Endothelial cell of umbilical vein (primary cell): ENCODE results near the gene PRDM16. TPM values are rescaled to one million over a fixed set of nuclear protein-coding genes. Genes with fewer than 3 reads are reported as not detected.

Source experiments
- BruUV-seq: library from RNA; stranded (reverse); fragments of 400-500 nt; replicated peaks from 2 replicates; lab custom pipeline; 2021; lab: Mats Ljungman, UMichigan
- CTCF ChIA-PET: fragments of 300-600, 350-600 bp; sonication (Branson Sonifier 250); formaldehyde crosslinking; loops from one replicate; lab custom pipeline; 2021; ENCODE audit warnings: antibody characterized with exemption, inconsistent platforms; lab: Charles Lee
- POLR2A ChIA-PET: fragments of 300-600, 350-600 bp; sonication (Branson Sonifier 250); formaldehyde crosslinking; loops from one replicate; lab custom pipeline; 2021; ENCODE audit warnings: antibody characterized with exemption, inconsistent platforms; lab: Charles Lee
- DNase-seq: peaks from one replicate; pipeline ENCODE4 v3.0.0-alpha.2; 2011; ENCODE audit warnings: low read depth, low spot score
- FAIRE-seq: peaks from 2 replicates; lab custom pipeline; 2011; peaks lifted over from hg19 to GRCh38; lab: Jason Lieb, UNC
- H2AFZ ChIP-seq: 2 replicates; pipeline ENCODE4 v1.6.0; 2012; ENCODE audit warnings: low read depth, low read length, control low read depth, inconsistent platforms
- H3K27ac ChIP-seq: 2 replicates; pipeline ENCODE4 v1.5.1; 2011; ENCODE audit warnings: low read depth, mild to moderate bottlenecking, control low read depth, low read length, moderate library complexity; ENCODE audit not compliant: insufficient read depth
- H3K27me3 ChIP-seq, 2 experiments: 2 replicates each; pipeline versions ENCODE4 v1.6.0 to v1.6.1; 2011; ENCODE audit warnings: low read length in 2 of 2, mixed read lengths in 1 of 2; ENCODE audit not compliant: control insufficient read depth in 2 of 2, insufficient read depth in 2 of 2
- H3K36me3 ChIP-seq, 2 experiments: 2 replicates in 1 of 2; 3 replicates in 1 of 2; pipeline ENCODE4 v1.5.1; 2011; ENCODE audit warnings: low read length in 2 of 2, mild to moderate bottlenecking in 1 of 2, moderate library complexity in 1 of 2; ENCODE audit not compliant: control insufficient read depth in 2 of 2, insufficient read depth in 2 of 2; ENCODE audit errors: extremely low read depth in 1 of 2
- H3K4me1 ChIP-seq: 3 replicates; pipeline ENCODE4 v1.5.1; 2011; ENCODE audit warnings: mild to moderate bottlenecking, low read length; ENCODE audit not compliant: control insufficient read depth, insufficient read depth; ENCODE audit errors: extremely low read depth
- H3K4me2 ChIP-seq: 2 replicates; pipeline ENCODE4 v1.6.1; 2011; ENCODE audit warnings: low read length, control low read depth, mixed read lengths; ENCODE audit not compliant: insufficient read depth
- H3K4me3 ChIP-seq, 3 experiments: fragments of 200-600 bp in 1 of 3; sonication (generic), shearing (Covaris generic) in 1 of 3; replicated peaks in 1 of 3; 2 replicates each; pipeline ENCODE4 v1.5.1; 2011 to 2016; ENCODE audit warnings: control low read depth in 3 of 3, low read length in 3 of 3, mild to moderate bottlenecking in 2 of 3, inconsistent platforms in 1 of 3, low read depth in 1 of 3, moderate library complexity in 1 of 3; ENCODE audit not compliant: insufficient read depth in 1 of 3
- H3K79me2 ChIP-seq: 2 replicates; pipeline ENCODE4 v1.6.0; 2012; ENCODE audit warnings: low read length, inconsistent platforms; ENCODE audit not compliant: control insufficient read depth, insufficient read depth
- H3K9ac ChIP-seq: replicated peaks from 2 replicates; pipeline ENCODE3; 2011; ENCODE audit warnings: low read length, control low read depth; ENCODE audit not compliant: insufficient read depth; ENCODE audit errors: extremely low read depth
- H3K9me1 ChIP-seq: replicated peaks from 3 replicates; pipeline ENCODE4 v1.6.0; 2011; ENCODE audit warnings: mild to moderate bottlenecking, low read length; ENCODE audit not compliant: control insufficient read depth, insufficient read depth; ENCODE audit errors: extremely low read depth
- H3K9me3 ChIP-seq: replicated peaks from 2 replicates; pipeline ENCODE4 v1.5.1; 2012; ENCODE audit warnings: low read length, inconsistent platforms; ENCODE audit not compliant: control insufficient read depth, insufficient read depth
- H4K20me1 ChIP-seq: replicated peaks from 2 replicates; pipeline ENCODE3; 2011; ENCODE audit warnings: mild to moderate bottlenecking, low read length; ENCODE audit not compliant: control insufficient read depth, insufficient read depth; ENCODE audit errors: extremely low read depth
- EZH2 ChIP-seq: IDR thresholded peaks from 2 replicates; pipeline ENCODE4 v1.6.1; 2012; ENCODE audit warnings: borderline replicate concordance, low read depth, mild to moderate bottlenecking, moderate library complexity, low read length, inconsistent platforms; ENCODE audit not compliant: severe bottlenecking
- FOS ChIP-seq: IDR thresholded peaks from 2 replicates; pipeline ENCODE4 v1.6.1; 2011; ENCODE audit warnings: mild to moderate bottlenecking, low read length, moderate library complexity, borderline replicate concordance; ENCODE audit not compliant: insufficient read depth
- GATA2 ChIP-seq: IDR thresholded peaks from 2 replicates; pipeline ENCODE4 v1.7.0; 2011; ENCODE audit warnings: low read depth, mild to moderate bottlenecking, moderate library complexity, mixed read lengths, low read length; ENCODE audit not compliant: insufficient read length, insufficient read depth
- JUN ChIP-seq: IDR thresholded peaks from 2 replicates; pipeline ENCODE4 v1.6.1; 2011; ENCODE audit warnings: borderline replicate concordance, low read depth; ENCODE audit not compliant: insufficient read length, insufficient read depth
- MAX ChIP-seq: IDR thresholded peaks from 2 replicates; pipeline ENCODE4 v1.6.1; 2011; ENCODE audit not compliant: insufficient read depth, insufficient read length
- MYC ChIP-seq: IDR thresholded peaks from one replicate; pipeline ENCODE4 v1.6.1; 2011; ENCODE audit warnings: mild to moderate bottlenecking, low read depth, low read length
- POLR2A ChIP-seq: IDR thresholded peaks from 2 replicates; pipeline ENCODE4 v1.6.1; 2012; ENCODE audit warnings: low read depth, mild to moderate bottlenecking, control low read depth, low read length
- POLR2AphosphoS5 ChIP-seq: IDR thresholded peaks from 2 replicates; pipeline ENCODE4 v1.6.1; 2012; ENCODE audit warnings: low read depth, mild to moderate bottlenecking, control low read depth, low read length, moderate library complexity; ENCODE audit not compliant: insufficient read depth
- dilution Hi-C: fragments of 300-500 bp; cut with MboI; formaldehyde crosslinking; loops from one replicate; pipeline ENCODE4 v1.15.0; 2019; ENCODE audit warnings: low sequenced_read_pairs; ENCODE audit not compliant: extremely low pct_ligation_motif_present
- intact Hi-C: fragments of 100-400 bp; cut with micrococcal nuclease; formaldehyde crosslinking; loops from one replicate; pipeline ENCODE4 v1.10.0; 2022
- polyA plus RNA-seq, 4 experiments: library from polyadenylated mRNA; depleted of rRNA in 3 of 4; stranded (reverse) in 3 of 4; unstranded in 1 of 4; fragments of >200 nt; gene quantifications; 2 replicates each; pipeline versions ENCODE4 v1.2.1 to v1.2.3, GENCODE V29; 2011 to 2012; ENCODE audit warnings: missing spikeins in 1 of 4
- total RNA-seq: library from RNA; stranded (reverse); gene quantifications from 2 replicates; pipeline ENCODE4 v1.2.3, GENCODE V29; 2021
- TF ChIP-seq, protein P1 (sequence below), 2 donors: IDR thresholded peaks; 1 replicate in 1 of 2; 2 replicates in 1 of 2; pipeline ENCODE4 v1.5.1; 2011; ENCODE audit warnings: low read length in 2 of 2, mild to moderate bottlenecking in 2 of 2, moderate library complexity in 2 of 2, control low read depth in 1 of 2, inconsistent platforms in 1 of 2, low read depth in 1 of 2; ENCODE audit not compliant: insufficient read depth in 1 of 2; ENCODE audit errors: extremely low read depth in 1 of 2

The PRDM16 gene
- total and polyA plus RNA-seq, 2 donors (not counting 3 experiments of a cell fraction or from before 2014, with no cell fraction given): not detected

DNA sequence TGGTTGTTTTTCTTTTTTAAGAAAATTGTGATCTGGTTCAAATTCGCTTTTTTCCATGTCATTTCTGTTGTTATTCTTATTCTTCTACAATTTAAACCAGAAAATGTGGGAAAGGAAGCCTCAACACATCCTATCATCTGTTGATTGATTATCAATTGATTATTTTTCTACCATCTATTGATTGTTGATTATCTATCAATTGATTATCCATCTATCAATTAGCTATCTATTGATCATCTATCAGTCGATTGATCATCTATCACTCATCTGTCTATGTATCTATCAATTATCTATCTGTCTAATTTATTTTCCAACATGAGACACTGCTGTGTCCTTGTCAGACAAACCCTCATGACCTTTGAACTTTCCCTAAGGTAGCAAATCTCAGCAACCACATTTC is 249.3 kb downstream of the PRDM16 start:
- no peak for DNase-seq
- Histone ChIP-seq H4K20me1 (no peaks in the 10 kb centered on the region), H3K27ac (no peak overlapping the region), H3K9me3 (no peaks in the 10 kb centered on the region), H3K79me2 (no peaks in the 10 kb centered on the region), H3K4me2 (no peak overlapping the region), H3K4me3 (no peak overlapping the region), H3K9me1 (no peaks in the 10 kb centered on the region), H3K36me3 (no peaks in the 10 kb centered on the region), H3K27me3 (peaks cover 1 to 11% of the 10 kb centered on the region in 2 experiments), H3K9ac (no peak overlapping the region), H2AFZ (no peak overlapping the region), H3K4me1 (peaks cover 6% of the 10 kb centered on the region)
- dilution Hi-C loops: no loop called here
- POLR2A ChIA-PET: no interaction called here
- intact Hi-C loops: loop anchor here (10.0 kb wide), 1 partner anchor 254 kb away; the partner anchor contains the start of gene PRDM16
- no peak for FAIRE-seq
- TF ChIP-seq GATA2 (no peak), MAX (no peak), POLR2A (no peak), POLR2AphosphoS5 (no peak), MYC (no peak), FOS (no peak), JUN (no peak), EZH2 (no peak)
- TF ChIP-seq, protein P1, sequence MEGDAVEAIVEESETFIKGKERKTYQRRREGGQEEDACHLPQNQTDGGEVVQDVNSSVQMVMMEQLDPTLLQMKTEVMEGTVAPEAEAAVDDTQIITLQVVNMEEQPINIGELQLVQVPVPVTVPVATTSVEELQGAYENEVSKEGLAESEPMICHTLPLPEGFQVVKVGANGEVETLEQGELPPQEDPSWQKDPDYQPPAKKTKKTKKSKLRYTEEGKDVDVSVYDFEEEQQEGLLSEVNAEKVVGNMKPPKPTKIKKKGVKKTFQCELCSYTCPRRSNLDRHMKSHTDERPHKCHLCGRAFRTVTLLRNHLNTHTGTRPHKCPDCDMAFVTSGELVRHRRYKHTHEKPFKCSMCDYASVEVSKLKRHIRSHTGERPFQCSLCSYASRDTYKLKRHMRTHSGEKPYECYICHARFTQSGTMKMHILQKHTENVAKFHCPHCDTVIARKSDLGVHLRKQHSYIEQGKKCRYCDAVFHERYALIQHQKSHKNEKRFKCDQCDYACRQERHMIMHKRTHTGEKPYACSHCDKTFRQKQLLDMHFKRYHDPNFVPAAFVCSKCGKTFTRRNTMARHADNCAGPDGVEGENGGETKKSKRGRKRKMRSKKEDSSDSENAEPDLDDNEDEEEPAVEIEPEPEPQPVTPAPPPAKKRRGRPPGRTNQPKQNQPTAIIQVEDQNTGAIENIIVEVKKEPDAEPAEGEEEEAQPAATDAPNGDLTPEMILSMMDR (IDR thresholded peaks at IDR 0.05; ENCODE audit: extremely low read depth in 1 of 2, insufficient read depth in 1 of 2, low read depth in 1 of 2, low read length in 2 of 2): no peak
- CTCF ChIA-PET: interaction anchor here (1.0 kb wide), 1 partner anchor 904 kb away, joined by 3 read pairs; no protein-coding TSS in a partner anchor
- no TSS peak for BruUV-seq
